ENCODE data around the gene RAB11B.
A peak's percentile ranks its signal among the peaks of the same experiment; 100 is the strongest.
"Not testable (repeated sequence)": the region's sequence is repeated elsewhere in the genome, so short reads cannot be mapped to it uniquely, and the experiment has no call there.

RAB11B gene

GRCh38 chr19:8389891-8390616 lies at the start of gene RAB11B:
Gene RAB11B (plus strand): TSS chr19:8390360. CDS start chr19:8390417, 57 bp downstream.
- DNase-seq, result peak; percentile 98

GRCh38 chr19:8341504-8341903 lies 48.7 kb upstream of the RAB11B start:
- not testable (repeated sequence) for DNase-seq

- DNase-seq, result no peak
Measured at GRCh38 chr19:8342316-8342683, 47.9 kb upstream of the RAB11B start.

- peak; percentile 44 for DNase-seq
Measured at GRCh38 chr19:8342684-8343482, 47.3 kb upstream of the RAB11B start, which contains the start of gene KANK3. Gene KANK3 (minus strand): TSS chr19:8343262. CDS start chr19:8337828, 5,434 bp downstream.

GRCh38 chr19:8343483-8343844 lies 46.7 kb upstream of the RAB11B start:
- no peak for DNase-seq

- not testable (repeated sequence) for DNase-seq
Measured at GRCh38 chr19:8349629-8350372, 40.4 kb upstream of the RAB11B start.

- DNase-seq, result no peak
Measured at GRCh38 chr19:8352134-8352827, 37.9 kb upstream of the RAB11B start.

- not testable (repeated sequence) for DNase-seq
Measured at GRCh38 chr19:8352845-8353244, 37.3 kb upstream of the RAB11B start.

- DNase-seq, result no peak
Measured at GRCh38 chr19:8355631-8356402, 34.3 kb upstream of the RAB11B start.

- no peak for DNase-seq
Measured at GRCh38 chr19:8357007-8357521, 33.1 kb upstream of the RAB11B start.

- DNase-seq, result no peak
Measured at GRCh38 chr19:8358948-8359347, 31.2 kb upstream of the RAB11B start.

GRCh38 chr19:8360196-8360595 lies 30.0 kb upstream of the RAB11B start:
- DNase-seq, result no peak

GRCh38 chr19:8361921-8362793 lies 28.0 kb upstream of the RAB11B start:
- DNase-seq, result peak; percentile 39

GRCh38 chr19:8363803-8364771 lies 26.1 kb upstream of the RAB11B start, which contains the start of gene ANGPTL4:
Gene ANGPTL4 (plus strand): TSS chr19:8364155. CDS start chr19:8364322, 167 bp downstream.
- no peak for DNase-seq

- DNase-seq, result no peak
Measured at GRCh38 chr19:8366121-8366581, 24.0 kb upstream of the RAB11B start.

- DNase-seq, result no peak
Measured at GRCh38 chr19:8366961-8367326, 23.2 kb upstream of the RAB11B start.

- peak; percentile 55 for DNase-seq
Measured at GRCh38 chr19:8367327-8368001, 22.7 kb upstream of the RAB11B start.

GRCh38 chr19:8370176-8371010 lies 19.8 kb upstream of the RAB11B start:
- no peak for DNase-seq

All from NCI-H1694 treated with DMSO at 0.1 percent for 48 hours (cell line).